Lower leg skin (tissue), 3 donors: Measurements from ENCODE around the gene SORCS1.

Experiments
- CTCF ChIP-seq, 3 donors: fragments of 450-650 bp; IDR thresholded peaks; one replicate each; pipeline ENCODE4 v1.5.1; 2016; ENCODE audit warnings: antibody characterized with exemption in 3 of 3, mild to moderate bottlenecking in 3 of 3, moderate library complexity in 2 of 3
- POLR2A ChIP-seq, 2 donors: fragments of 450-650 bp; IDR thresholded peaks; one replicate each; pipeline ENCODE4 v1.6.1; 2016 to 2017; ENCODE audit warnings: antibody characterized with exemption in 2 of 2, mild to moderate bottlenecking in 1 of 2, moderate library complexity in 1 of 2

GRCh38 chr10:106648534-106649481, 515.7 kb downstream of the SORCS1 start:
- TF ChIP-seq POLR2A (IDR thresholded peaks at IDR 0.05): no peak
- TF ChIP-seq CTCF (IDR thresholded peaks at IDR 0.05): no peak
